GM18520 (cell line): ENCODE measurements around the gene MUC5B.

Experiments
- ATAC-seq: cut with Tn5 transposase; IDR thresholded peaks from one replicate; pipeline ENCODE4 v1.9.1; 2021; ENCODE audit not compliant: unreplicated experiment

The MUC5B gene

DNA sequence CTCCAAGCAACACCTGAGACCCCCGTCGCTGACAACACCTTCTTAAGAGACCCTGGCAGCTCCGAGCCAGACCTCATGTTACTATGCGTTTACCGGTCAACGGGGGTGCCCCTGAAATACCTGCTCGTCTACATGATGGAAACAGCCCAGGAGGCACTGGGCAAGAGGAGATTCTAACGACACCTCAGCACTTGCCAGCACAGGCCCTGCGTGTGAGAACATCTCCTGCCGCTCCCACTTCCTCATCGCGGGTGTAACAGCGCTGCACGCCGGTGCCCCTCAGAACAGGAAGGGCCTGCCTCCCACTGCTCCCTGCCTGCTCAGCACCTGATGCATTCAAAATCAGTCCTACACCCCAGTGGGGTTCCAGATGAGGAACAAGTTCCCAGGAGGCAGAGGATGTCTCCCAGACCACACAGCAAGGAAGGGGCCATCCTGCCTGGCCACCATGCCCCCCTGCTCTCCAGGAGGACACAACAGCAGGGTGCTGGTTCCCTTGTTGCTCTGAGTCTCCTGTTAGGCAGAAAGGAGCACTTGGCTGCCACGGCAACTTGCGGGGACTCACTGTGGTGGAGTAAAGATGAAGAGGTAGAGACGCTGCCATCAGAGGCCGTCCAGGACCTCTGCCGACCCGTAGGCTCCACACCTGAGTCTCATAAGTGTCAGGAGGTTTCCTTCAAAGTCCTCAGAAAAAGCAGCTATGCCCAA lies 84.5 kb downstream of the MUC5B start:
- no peak for ATAC-seq

DNA sequence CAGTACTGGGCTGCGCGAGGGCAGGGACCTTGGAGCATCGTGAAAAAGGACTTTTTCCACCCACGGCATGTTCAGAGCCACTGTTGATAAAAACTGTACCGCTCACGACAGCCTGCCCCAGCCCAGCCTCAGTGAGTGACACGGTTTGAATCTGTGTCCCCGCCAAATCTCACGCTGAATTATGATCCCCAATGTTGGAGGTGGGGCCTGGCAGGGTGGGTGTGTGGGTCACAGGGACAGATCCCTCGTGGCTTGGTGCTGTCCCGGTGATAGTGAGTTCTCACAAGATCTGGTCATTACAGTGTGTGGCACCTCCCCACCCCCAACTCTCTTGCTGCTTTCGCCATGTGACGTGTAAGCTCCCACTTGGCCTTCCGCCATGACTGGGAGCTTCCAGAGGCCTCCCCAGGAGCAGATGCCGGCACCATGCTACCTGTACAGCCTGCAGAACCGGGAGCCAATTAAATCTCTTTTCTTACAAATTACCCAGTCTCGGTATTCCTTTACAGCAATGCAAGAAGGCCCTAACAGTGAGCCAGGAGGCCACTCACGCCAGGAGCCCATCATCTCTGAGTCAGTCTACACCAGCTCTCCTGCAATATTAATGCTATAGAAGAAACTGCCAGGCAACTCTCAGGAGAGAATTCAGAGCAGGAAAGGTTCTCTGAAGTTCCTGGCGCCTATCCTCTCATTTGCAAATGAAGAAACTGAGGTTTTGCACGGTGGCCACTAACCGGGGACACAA lies 85.3 kb downstream of the MUC5B start:
- ATAC-seq = no peak

GRCh38 chr11:1308743-1309497 lies 86.1 kb downstream of the MUC5B start:
- ATAC-seq = peak; percentile 32

DNA sequence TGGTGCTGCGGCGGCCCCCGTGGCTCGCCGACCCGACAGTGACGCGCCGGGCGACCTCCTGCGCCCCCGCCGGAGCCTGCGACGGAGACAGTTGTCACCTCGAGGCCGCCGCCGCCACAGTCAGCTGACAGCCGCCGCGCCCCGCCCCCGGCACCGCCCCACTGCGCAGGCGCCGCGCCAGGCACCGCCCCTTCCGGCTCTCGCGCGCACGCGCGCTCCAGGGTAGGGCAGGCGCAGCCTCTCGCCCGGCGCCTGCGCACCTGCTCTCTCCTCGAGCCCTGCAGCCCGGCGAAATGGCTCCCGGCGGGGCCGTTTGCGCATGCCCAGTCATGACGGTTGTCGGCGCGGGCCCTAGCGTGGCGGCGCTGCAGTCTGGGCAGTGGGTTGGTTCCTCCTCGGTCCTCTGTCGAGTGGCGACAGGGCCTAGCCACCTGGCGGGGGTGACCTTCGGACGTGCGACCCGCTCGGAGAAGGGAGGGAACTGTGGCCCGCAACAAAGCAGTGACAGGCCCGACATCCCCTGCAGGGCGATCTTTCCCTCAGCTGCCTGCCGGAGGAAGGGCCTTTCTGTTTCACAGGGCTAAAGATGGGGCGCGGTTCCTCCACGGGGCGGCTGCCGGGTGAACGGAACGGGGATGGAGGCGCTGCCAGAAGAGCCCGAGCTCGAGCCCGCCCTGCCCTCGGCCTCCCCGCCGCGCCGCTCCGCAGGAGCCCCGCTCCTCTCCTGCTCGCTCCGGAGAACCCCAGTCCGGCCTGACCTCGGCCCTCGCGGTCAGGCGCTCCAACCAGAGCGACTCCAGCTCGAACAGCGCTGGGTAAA lies 86.8 kb downstream of the MUC5B start, which contains the start of gene TOLLIP:
Gene TOLLIP (minus strand): TSS at position 135 of the 820 bp plus-strand sequence. CDS start 134 bp downstream, at position 1.
- ATAC-seq = peak; percentile 74

GRCh38 chr11:1310318-1310687 lies 87.4 kb downstream of the MUC5B start:
- no peak for ATAC-seq

DNA sequence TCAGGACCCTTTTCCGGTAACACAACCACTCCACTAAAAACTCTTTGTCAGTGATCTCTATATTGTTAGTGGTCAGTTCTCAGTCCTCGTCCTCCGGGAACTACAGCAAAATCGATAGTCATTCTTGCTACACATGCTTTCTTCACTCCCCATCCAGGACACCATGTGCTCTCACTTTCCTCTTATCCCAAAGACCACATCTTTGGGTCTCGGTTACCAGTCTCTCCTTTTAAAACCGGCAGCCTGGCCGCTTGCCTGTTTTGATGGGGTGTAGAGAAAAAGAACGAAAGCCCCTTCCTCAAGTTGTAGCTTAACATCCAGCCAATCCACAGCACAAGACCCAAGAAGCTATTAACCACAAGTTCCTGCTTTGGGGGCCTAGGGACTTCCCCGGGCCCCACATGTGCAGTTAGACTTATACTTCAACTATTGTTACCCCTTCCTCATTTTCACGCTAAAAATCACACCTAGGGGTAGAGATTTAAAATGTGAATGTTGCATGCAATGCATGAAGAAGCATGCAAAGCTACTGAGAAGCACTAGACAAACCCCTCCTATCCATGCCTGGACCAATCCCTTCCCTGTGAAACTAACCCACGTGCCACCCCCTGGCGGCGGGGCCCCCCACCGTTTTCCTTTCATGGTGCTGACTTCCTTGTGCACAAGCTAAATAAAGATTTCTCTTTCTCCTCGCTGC lies 88.1 kb downstream of the MUC5B start:
- ATAC-seq = no peak
